Body of pancreas (tissue), 4 donors: ENCODE data around the gene LEFTY1.

ENCODE experiments used
- CTCF ChIP-seq, 7 experiments: fragments of 450-650 bp in 4 of 7; fragments of 200-600 bp in 3 of 7; sonication (generic) in 3 of 7; IDR thresholded peaks; one replicate each; pipeline ENCODE4 v1.5.1; 2016 to 2019; ENCODE audit warnings: antibody characterized with exemption in 7 of 7
- POLR2A ChIP-seq, 3 donors: fragments of 450-650 bp; IDR thresholded peaks; one replicate each; pipeline ENCODE4 v1.6.1; 2016; ENCODE audit warnings: antibody characterized with exemption in 3 of 3, mild to moderate bottlenecking in 2 of 3

- TF ChIP-seq CTCF (IDR thresholded peaks at IDR 0.05), result no peak
- no peak for TF ChIP-seq POLR2A (IDR thresholded peaks at IDR 0.05)
Measured at GRCh38 chr1:225838793-225839192, 50.2 kb downstream of the LEFTY1 start.
